NCI-H1417 (cell line): Measurements from ENCODE around the gene DNAJC15.

ENCODE experiments used
- DNase-seq, 3 experiments: peaks; one replicate each; lab custom pipeline; 2025; lab: John Stamatoyannopoulos, UW

Gene DNAJC15

GRCh38 chr13:43003729-43004128, 19.7 kb upstream of the DNAJC15 start:
- DNase-seq = no peak

GRCh38 chr13:43005460-43006236, 17.7 kb upstream of the DNAJC15 start:
- no peak for DNase-seq

GRCh38 chr13:43006893-43007631, 16.3 kb upstream of the DNAJC15 start:
- no peak for DNase-seq

GRCh38 chr13:43008596-43008995, 14.8 kb upstream of the DNAJC15 start:
- no peak for DNase-seq

- DNase-seq = no peak
These were observed 13.9 kb upstream of the DNAJC15 start for GRCh38 chr13:43009506-43009905.

- DNase-seq = no peak
These were observed 9.2 kb upstream of the DNAJC15 start for GRCh38 chr13:43014162-43014561.

GRCh38 chr13:43016226-43016625, 7.2 kb upstream of the DNAJC15 start:
- DNase-seq = no peak

- DNase-seq = no peak
These were observed 3.6 kb upstream of the DNAJC15 start for GRCh38 chr13:43019811-43020210.

- no peak for DNase-seq
These were observed 2.6 kb upstream of the DNAJC15 start for GRCh38 chr13:43020794-43021193.

- DNase-seq = no peak
These were observed 1.3 kb upstream of the DNAJC15 start for GRCh38 chr13:43021926-43022670.

- DNase-seq = no peak
These were observed 475 bp upstream of the DNAJC15 start for GRCh38 chr13:43022934-43023288.

GRCh38 chr13:43026262-43026661, 2.9 kb downstream of the DNAJC15 start:
- no peak for DNase-seq

- no peak for DNase-seq
These were observed 7.2 kb downstream of the DNAJC15 start for GRCh38 chr13:43030548-43030947.

GRCh38 chr13:43031881-43032280, 8.5 kb downstream of the DNAJC15 start:
- DNase-seq = no peak

GRCh38 chr13:43033038-43033437, 9.7 kb downstream of the DNAJC15 start:
- DNase-seq = no peak

- no peak for DNase-seq
These were observed 13.2 kb downstream of the DNAJC15 start for GRCh38 chr13:43036351-43037250.

GRCh38 chr13:43039966-43040365, 16.6 kb downstream of the DNAJC15 start:
- DNase-seq = no peak

- DNase-seq = peak in 1 of 3 experiments; percentile 52
These were observed 17.4 kb downstream of the DNAJC15 start for GRCh38 chr13:43040581-43041368.

GRCh38 chr13:43041369-43041921, 18.1 kb downstream of the DNAJC15 start:
- no peak for DNase-seq

- no peak for DNase-seq
These were observed 19.1 kb downstream of the DNAJC15 start for GRCh38 chr13:43042410-43042921.
